Right kidney (tissue), 9 donors: Measurements from ENCODE around the gene GEMIN8.
A peak's percentile ranks its signal among the peaks of the same experiment; 100 is the strongest.

Experiments used
- DNase-seq: peaks from one replicate; pipeline ENCODE4 v3.0.0-alpha.2; 2016
- long read RNA-seq, 8 donors: transcript quantifications; one replicate each; lab custom pipeline, GENCODE V29; 2026

Gene GEMIN8, protein sequence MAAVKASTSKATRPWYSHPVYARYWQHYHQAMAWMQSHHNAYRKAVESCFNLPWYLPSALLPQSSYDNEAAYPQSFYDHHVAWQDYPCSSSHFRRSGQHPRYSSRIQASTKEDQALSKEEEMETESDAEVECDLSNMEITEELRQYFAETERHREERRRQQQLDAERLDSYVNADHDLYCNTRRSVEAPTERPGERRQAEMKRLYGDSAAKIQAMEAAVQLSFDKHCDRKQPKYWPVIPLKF
- long read RNA-seq, donor 1, partial matches to known transcripts, result 0 of 10 reads
- long read RNA-seq, donor 1, other reads (novel, unspliced or antisense), result 7 of 10 reads
- long read RNA-seq, donor 2, result 0 reads
- long read RNA-seq, donor 3, partial matches to known transcripts, result 5 of 5 reads
- long read RNA-seq, donor 3, other reads (novel, unspliced or antisense), result 0 of 5 reads
- long read RNA-seq, donor 4, partial matches to known transcripts, result 0 of 1 reads
- long read RNA-seq, donor 4, other reads (novel, unspliced or antisense), result 0 of 1 reads
- long read RNA-seq, donor 5, partial matches to known transcripts, result 0 of 8 reads
- long read RNA-seq, donor 5, other reads (novel, unspliced or antisense), result 5 of 8 reads
- long read RNA-seq, donor 6, transcript GEMIN8-203 (4 exons, 1,119 nt), result major isoform, 6 of 6 reads
- long read RNA-seq, donor 6, partial matches to known transcripts, result 0 of 6 reads
- long read RNA-seq, donor 6, other reads (novel, unspliced or antisense), result 0 of 6 reads
- long read RNA-seq, donor 7, transcript GEMIN8-203 (4 exons, 1,119 nt), result major isoform, 5 of 14 reads
- long read RNA-seq, donor 7, partial matches to known transcripts, result 9 of 14 reads
- long read RNA-seq, donor 7, other reads (novel, unspliced or antisense), result 0 of 14 reads
- long read RNA-seq, donor 8, partial matches to known transcripts, result 0 of 3 reads
- long read RNA-seq, donor 8, other reads (novel, unspliced or antisense), result 0 of 3 reads

DNA sequence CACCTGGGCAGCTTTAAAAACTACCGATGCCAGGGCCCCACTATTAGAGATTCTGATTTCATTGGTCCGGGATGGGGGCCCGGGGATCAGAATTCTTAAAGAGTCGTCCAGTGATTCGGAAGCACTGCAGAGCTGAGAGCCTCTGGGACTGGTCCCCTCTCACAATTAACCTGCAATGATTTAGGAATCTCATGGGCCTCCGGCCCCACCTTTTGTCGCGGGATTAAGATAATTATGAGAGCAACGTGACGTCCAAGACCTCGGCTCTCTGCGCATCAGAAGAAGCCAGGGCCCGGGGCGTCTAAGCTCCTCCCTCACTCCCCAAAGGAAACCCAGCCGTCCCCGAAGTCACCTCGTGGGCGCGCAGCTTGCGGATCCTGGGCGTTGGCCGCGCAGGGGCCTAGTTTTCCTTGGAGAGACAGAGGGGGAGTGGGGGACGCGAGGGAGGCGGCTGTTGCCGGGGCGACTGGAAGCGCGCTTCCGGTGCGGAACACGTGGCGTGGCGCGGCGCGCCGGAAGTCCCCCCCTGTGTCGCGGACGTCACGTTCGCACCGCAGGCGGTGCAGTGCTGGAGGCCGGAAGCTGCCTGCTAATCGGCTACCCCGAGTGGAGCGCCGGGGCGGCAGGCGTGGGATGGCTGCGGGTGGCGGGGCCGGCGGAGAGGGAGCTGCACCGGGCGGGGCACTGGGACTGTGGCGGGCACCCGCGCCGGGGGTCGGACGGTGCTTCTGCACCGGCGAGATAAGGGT lies at the start of gene GEMIN8:
Gene GEMIN8 (minus strand): TSS at position 468 of the 749 bp plus-strand sequence. CDS start 8,414 bp downstream, outside the sequence.
- peak; percentile 80 for DNase-seq

DNA sequence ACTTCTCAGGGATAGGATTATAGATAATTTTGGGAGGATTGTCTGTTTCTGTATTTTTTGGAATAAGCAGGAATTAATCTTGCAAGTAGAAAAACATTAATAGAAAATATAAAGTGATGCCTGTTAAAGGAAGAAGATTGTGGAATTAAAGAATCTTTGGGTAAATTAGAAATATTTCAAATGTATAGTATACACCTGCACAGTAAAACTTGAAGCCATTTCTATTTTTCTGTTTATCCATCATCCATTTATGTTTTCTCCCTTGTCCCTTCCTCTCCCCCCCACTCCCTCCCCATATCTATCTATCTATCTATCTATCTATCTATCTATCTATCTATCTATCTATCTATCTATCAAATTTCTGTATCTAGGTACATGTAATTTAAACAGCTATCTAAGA lies 46.9 kb upstream of the GEMIN8 start:
- no peak for DNase-seq

DNA sequence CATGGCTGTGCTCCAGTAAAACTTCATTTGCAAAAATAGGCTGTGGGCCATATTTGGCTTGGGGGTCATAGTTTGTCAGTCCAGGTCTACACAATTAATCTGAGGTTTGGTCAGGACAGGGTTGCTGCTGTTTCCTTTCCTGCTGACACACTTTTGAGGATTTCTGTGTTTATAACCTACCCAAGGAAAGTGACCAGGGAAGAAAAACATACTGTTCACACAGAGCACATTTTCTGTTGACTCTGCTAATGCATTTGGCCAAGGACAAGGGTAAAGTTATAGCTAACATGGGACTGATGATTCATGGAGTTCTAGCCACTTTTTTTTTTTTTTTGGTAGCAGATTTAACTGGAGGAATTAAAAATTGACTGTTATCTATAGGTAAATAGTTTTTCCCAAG lies 43.9 kb upstream of the GEMIN8 start:
- peak; percentile 20 for DNase-seq

DNA sequence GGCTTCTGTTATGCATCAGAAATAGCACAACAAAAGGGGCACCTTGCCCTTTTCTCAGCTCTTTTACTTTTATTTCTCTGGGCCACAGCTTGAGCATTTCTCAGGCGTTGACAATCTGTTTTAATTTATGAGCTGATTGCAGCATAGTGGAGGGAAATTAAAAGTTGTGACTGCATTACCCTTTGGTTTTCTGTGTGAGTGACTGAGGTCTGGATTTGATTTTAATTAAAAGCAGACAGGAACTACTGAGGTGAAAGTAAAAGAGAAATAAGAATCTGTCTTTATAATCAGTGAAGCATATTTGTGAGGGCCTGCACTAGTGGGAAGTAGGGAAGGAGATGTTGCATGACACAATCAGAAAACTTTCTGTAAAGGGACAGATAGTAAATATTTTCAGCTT lies 43.4 kb upstream of the GEMIN8 start:
- DNase-seq, result no peak

DNA sequence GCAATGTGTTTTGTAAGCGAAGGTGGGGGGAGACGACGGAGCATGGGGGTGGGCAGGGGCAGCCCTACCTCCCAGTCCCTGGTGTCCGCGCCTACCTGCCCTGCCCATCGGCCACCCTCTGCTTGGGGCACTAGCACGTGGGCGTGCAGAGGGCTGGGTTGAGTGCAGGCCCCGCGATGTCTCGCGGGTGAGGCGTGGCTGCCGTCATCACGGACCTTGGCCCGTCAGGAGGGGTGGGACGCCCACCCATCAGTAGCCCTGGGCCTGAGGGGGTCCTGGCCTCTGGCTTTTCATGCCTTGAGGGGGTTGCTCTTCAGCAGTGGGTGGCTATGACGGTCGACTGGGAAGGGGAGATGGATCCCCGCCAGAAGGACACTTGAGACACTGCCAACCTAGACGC lies 36.1 kb upstream of the GEMIN8 start:
- DNase-seq, result no peak

DNA sequence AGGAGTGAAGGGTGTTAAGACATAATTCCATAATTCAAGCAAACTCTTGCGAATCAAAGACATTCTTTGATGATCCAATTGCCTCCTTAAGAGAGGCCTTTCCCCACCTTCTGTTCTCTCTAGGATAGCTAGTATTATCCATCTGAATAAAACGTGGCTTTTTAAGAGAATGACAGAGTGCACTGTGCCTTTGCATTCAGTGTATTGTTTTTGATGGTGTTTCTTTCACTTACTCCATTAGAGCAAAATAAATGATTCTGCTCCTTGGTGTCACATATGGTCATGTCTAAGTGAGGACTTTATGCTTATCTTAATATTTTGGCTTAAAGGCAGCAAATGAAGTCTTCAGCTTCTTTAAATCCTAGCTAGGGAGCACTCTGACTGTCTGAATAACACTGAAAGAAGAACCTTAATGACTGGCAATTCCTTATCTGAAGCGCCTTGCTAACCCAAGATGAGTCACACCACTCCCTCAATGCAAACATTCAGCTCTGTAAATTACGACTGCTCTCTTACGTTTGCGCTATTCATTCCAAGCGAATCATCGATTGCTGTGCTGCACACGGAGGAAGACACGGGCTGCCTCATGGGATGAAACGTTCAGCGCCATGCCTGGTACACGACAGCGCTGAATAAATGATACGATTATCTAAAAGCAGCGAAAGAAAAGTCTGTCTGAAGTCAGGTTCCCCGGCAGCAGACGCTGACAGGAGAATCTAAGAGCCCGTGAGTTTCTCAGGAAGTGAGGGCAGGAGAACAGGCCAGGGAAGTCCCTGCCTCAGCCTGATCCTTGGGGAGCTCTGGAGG lies 35.1 kb upstream of the GEMIN8 start:
- DNase-seq, result no peak

DNA sequence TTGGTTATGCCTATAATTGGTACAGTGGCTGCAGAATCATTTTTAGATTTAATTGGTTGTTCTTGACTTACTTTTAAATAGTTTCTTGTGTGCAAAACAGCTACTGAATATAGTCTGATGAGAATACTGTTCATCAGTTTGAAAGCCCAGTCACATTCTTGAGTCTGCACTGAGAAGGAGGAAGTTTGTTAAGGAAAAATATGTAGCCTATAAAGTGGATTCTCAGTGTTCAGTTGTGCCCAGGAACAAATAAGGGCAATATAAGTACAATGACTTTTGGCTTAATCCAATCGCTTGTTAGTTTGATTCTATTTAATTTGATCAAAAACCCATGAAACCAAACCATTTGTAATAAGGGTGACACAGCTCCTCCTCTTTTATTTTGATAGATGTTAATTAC lies 32.8 kb upstream of the GEMIN8 start:
- no peak for DNase-seq

DNA sequence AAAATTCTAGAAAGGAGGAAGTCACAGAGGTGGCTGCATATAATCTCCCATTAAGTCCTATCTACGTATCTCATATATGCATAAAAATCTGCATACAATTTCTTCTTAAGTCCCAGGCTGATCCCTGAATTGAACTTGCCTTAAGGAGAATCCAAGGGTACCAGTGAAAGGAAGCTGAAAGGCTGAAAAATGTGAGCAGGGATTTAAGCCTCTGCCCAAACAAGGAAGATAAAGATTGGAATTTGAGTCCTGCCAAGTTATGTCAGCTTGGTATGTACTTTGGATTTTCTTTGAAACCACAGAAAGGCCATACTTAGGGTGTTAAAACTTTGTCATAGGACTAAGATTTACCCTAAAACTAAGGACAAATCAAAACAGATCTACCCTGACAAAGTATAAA lies 26.5 kb upstream of the GEMIN8 start:
- no peak for DNase-seq

DNA sequence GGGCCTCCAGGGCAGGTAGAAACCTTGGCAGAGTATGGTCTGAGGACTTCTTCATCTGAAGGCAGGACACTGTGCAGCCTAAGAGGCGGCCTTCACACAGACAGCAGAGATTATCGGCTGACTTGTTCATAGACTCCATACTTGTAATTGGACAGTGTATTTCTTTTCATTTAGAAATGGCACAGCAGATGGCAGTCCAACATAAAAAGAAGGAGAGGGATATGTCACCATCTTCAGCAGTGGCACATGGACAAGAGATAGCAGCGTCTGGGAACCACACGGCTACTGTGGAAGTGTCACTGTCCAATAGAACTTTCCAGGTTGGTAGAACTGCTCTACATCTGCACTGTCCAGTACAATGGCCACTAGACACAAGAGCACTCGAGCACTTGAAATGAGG lies 21.7 kb upstream of the GEMIN8 start:
- DNase-seq, result no peak

DNA sequence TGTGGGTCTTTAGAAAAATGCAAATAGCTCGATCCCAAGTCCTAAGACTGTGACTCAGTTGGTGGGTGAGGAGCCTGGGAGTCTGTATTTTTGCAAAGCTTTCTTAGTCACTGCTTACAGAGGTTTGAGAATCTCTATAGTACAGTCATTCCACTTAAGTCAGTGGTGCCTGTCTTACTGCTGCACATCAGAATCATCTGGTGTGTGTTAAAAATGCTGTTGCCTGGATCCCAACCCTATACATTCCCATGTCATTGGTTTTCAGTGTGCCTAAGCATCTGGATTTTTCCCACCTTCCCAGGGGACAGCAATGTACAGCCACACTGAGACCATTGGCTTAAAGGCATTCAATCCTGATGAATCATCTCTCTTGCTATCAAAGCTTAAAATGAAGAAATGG lies 21.0 kb upstream of the GEMIN8 start:
- no peak for DNase-seq

DNA sequence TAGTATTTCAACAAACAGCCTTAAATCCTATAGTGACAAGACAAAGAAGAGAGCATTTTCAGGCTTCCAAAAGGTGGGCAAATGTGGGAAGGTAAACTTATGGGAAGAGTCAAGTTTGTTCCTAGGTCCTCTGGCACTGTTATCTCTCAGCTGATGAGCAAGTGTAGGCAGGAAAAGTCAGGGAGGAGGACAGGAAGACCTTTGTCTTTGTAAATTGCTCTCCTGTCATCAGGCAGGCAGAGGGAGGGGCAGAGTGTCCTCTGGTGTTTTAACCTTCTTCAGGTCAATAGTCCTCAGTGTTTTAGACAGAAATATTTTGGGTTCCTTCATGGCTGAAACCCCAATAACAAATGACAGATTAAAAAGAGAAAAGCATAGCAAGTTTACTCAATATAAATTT lies 13.5 kb upstream of the GEMIN8 start:
- DNase-seq, result no peak

DNA sequence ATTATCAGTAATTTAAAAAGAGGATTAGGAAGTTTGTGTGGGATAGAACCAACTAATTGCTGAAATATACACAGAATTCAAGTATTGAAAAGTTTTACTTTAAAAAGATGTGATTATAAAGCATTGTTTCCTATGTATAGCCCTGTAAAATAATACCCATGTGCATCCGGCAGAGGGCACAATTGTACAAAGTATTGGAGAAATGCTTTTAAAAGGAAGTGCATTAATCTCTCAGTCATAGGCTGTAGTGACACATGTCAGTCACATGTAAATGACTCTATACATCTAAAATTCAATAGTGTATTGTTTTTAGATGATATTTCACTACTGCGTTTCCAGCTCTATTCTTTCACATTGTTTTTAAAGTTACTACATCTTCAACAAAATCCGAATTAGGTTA lies 9.7 kb upstream of the GEMIN8 start:
- DNase-seq, result no peak

DNA sequence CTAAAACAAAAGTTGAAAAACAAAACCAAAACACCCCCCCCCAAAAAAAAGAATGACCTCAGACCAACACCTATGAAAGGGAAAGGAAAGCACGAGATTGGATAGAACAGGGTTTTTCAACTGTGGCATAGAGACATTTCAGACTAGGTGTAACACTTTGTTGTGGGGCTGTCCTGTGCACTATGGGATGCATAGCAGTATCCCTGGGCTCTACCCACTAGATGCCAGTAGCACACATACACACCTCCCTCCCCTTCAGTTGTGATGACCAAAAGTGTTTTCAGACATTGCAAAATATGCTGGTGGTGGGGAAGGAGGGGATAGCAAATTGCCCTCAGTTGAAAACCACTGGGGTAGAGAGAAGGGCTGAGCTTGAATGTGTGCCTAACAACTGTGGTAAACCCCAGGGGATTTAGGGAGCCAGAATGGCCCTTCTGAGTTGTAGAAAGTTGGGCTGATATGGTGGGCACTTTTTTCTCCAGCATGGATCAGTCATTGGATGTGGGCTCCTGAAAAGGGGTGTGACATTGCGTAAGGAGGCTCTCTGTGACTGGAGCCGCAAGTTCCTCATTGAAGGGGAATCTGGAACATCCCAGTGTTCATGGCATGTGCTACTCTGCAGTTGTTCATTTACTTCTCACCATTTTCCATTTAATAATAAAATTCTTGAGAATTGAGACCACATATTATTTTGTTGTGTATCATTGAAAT lies 8.8 kb upstream of the GEMIN8 start:
- no peak for DNase-seq

DNA sequence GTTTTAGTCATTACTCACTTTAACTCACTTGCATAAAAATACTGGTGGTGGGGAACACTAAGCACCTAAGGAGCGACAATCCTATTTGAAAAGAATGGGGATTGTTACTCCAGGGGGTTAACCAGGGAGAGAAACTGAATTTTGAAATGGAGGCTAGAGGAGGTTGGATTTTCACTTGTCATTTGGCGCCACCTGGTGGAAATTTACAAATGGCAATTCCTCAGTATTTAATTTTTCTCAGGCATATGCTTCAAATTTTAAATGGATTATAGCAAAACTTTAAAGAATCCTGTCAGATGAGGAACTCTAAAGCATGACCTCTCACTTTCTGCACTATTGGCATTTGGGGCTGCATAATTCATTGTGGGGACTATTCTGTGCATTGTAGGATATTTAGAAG lies 2.7 kb upstream of the GEMIN8 start:
- no peak for DNase-seq

DNA sequence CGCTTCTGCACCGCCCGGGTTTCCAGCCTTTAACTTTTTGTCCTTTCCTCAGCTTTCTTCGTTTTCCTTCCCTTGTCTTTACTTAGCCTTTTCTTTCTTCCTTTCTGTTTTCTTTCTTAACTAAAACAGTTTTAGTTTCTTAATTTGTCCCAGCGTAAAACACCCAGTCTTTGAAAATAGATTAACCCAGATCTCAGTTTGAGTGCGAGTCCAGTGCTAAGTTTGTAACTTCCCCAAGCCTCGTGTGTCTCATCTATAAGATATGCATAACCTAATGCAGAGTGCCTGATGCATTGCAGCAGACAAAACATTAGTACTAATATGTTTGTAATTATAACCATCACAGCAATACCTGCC lies 460 bp upstream of the GEMIN8 start:
- no peak for DNase-seq

DNA sequence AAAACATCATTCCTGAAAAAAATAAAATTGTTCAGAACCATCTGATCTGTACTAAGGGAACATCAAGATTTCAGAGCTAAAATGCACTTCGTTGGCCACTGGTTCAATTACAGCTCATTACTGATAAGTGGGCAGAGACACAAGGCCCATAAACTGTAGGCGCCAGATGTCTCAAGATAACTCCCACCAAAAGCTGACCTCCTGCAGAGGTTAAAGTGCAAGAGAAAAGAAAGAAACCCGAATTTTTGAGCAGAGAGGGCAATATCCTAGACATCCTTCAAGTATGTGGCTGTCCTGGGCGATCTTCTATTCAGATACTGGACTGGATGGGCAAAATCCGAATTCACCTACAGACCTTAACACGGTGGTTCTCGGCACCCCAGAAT lies 660 bp downstream of the GEMIN8 start:
- DNase-seq, result no peak

DNA sequence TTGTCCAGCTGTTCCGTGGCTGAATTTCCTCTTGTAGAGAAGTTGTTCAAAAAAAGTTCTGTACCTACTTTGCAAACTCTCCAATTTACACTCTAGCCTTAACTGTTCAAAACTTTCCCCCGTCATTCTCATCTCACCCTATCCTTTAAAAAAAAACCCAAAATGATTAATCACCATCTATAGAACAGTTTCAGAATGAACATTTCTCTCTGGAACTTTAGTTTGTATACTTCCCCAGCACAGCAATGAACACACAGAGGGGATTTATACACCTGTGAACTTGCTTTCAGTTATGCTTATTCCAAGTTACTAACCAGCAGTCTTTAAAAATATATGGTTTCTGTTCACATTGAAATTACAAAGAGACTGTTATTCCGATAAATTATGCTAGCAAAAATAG lies 1.2 kb downstream of the GEMIN8 start:
- no peak for DNase-seq

DNA sequence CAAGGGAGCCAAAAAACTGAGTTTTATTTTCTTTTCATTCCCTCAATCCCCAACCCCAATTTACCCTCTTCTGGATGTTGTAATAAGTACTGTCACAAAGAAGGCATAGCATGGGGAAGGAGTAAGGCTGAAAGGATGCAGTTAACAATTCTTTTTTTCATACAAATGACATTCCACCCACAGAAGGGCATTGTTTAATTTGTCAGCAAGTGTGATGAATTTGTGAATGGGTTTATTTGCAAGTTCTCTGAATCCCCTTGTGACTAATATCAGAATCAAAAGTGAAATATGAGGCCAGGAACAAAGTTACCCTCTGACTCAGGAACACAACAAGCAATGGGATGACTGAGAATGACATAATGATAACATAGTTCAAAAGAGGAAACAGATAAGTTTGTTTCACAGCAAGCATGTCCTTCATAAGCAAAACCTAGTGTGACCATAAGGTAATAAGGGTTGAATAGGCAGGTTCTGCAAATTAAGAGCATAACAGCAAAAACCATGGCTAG lies 2.1 kb downstream of the GEMIN8 start:
- no peak for DNase-seq

DNA sequence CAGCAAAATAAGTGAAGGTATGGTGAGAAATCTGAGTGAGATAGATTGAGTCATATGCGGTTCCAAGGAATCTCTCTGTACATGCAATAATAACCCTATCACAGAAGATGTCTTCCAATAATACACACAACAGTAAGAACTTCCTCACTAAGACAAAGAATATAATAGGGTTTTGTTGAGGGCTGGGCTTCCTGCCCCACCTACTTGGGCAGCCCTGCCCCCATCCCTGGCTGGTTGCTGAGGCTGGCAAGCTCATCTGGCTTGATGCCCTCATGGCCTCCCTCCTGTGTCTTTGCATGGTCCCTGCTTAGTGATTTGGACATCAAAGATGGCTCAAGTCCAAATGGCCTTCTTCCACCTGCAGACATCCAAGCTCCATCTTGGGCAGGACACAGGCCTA lies 2.7 kb downstream of the GEMIN8 start:
- DNase-seq, result no peak

DNA sequence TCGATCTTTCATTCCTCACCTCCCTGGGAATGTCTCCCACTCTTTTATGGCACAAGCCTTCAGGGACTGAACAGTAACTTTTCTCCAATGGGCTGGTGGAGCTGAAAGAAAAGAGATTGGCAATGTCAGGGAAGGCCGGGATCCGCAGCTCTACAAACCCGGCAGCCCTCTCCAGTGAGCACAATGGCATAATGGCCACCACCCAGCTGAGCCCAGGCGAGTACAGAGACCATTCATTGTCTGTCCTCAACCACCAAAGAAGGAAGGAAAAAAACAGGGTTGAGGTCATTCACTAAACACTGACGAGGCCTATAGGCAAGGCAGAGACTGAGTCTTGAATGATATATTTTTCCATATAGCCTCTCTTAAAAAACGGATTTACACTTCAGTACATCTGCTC lies 3.6 kb downstream of the GEMIN8 start:
- DNase-seq, result no peak

DNA sequence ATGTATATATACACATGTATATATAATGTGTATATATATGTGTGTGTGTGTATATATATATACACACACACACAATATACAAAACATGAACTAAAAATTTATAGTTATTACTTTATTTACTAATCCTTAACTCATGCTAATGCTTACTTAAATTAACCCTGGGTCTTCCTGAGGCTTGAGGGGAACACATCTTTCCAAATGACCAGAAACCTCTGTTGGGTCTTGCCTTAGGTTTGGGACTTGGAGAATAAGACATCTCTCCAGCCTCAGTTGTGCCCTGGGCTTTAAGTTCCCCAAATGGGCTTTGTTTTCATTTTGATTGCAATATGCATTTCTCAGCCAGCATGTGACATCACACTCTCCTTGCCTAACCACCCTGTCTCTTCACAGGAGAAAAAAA lies 7.7 kb downstream of the GEMIN8 start:
- no peak for DNase-seq
